Esophagus muscularis mucosa (tissue), 3 donors: Measurements from ENCODE around the gene SCGB3A1.

Source experiments
- POLR2A ChIP-seq: fragments of 450-650 bp; IDR thresholded peaks from one replicate; pipeline ENCODE4 v1.6.1; 2017; ENCODE audit warnings: antibody characterized with exemption, moderate library complexity, mild to moderate bottlenecking, low read depth
- TF ChIP-seq, protein P1 (sequence below), 3 experiments: fragments of 200-600 bp in 2 of 3; fragments of 450-650 bp in 1 of 3; sonication (generic) in 2 of 3; IDR thresholded peaks; one replicate each; pipeline ENCODE4 v1.5.1; 2017 to 2019; ENCODE audit warnings: antibody characterized with exemption in 3 of 3, mild to moderate bottlenecking in 2 of 3, moderate library complexity in 1 of 3

DNA sequence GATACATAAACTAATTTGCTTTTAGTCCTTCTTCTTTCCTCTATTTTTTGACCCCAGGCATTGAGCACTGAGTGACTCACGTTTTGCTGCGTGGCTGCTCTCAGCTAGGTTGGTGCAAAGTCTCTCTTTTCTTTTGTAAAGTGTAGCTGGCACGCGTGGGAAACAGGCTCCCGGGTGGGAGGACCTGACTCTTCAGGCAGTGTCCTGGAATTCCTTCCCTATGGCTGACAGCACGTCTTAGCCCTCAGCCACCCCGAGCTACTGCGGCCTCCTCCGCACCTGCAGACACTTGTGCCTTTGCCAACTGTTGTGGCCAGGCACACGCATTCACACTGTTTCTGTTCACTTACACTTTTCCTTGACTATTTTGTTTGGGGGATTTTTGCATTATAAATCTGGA is 877 bp upstream of the SCGB3A1 start:
- no peak for TF ChIP-seq POLR2A
- TF ChIP-seq, protein P1, sequence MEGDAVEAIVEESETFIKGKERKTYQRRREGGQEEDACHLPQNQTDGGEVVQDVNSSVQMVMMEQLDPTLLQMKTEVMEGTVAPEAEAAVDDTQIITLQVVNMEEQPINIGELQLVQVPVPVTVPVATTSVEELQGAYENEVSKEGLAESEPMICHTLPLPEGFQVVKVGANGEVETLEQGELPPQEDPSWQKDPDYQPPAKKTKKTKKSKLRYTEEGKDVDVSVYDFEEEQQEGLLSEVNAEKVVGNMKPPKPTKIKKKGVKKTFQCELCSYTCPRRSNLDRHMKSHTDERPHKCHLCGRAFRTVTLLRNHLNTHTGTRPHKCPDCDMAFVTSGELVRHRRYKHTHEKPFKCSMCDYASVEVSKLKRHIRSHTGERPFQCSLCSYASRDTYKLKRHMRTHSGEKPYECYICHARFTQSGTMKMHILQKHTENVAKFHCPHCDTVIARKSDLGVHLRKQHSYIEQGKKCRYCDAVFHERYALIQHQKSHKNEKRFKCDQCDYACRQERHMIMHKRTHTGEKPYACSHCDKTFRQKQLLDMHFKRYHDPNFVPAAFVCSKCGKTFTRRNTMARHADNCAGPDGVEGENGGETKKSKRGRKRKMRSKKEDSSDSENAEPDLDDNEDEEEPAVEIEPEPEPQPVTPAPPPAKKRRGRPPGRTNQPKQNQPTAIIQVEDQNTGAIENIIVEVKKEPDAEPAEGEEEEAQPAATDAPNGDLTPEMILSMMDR (IDR thresholded peaks at IDR 0.05): no peak
